Esophagus squamous epithelium (tissue), 4 donors: Measurements from ENCODE around the gene TFAP2E.

Experiments
- CTCF ChIP-seq, 6 experiments: fragments of 450-650 bp in 4 of 6; fragments of 200-600 bp in 2 of 6; sonication (generic) in 2 of 6; IDR thresholded peaks; one replicate each; pipeline ENCODE4 v1.5.1; 2016 to 2019; ENCODE audit warnings: antibody characterized with exemption in 6 of 6, mild to moderate bottlenecking in 4 of 6, moderate library complexity in 4 of 6
- POLR2A ChIP-seq, 4 donors: fragments of 450-650 bp; IDR thresholded peaks; one replicate each; pipeline ENCODE4 v1.6.1; 2017; ENCODE audit warnings: antibody characterized with exemption in 4 of 4, mild to moderate bottlenecking in 4 of 4, moderate library complexity in 3 of 4

- no peak for TF ChIP-seq CTCF (IDR thresholded peaks at IDR 0.05)
- TF ChIP-seq POLR2A (IDR thresholded peaks at IDR 0.05) = no peak
Measured at GRCh38 chr1:35589516-35590427, 16.7 kb downstream of the TFAP2E start.
